HG02973 (cell line): Measurements from ENCODE around the gene KRTAP24-1.

Source experiments
- ATAC-seq: cut with Tn5 transposase; IDR thresholded peaks from one replicate; pipeline ENCODE4 v1.9.1; 2021; ENCODE audit warnings: moderate library complexity; ENCODE audit not compliant: unreplicated experiment

KRTAP24-1 gene

GRCh38 chr21:30234643-30235042 lies 48.1 kb downstream of the KRTAP24-1 start:
- no peak for ATAC-seq

- no peak for ATAC-seq
These were observed 48.7 kb downstream of the KRTAP24-1 start for GRCh38 chr21:30234050-30234449.

GRCh38 chr21:30233228-30234020 lies 49.3 kb downstream of the KRTAP24-1 start:
- no peak for ATAC-seq

GRCh38 chr21:30232011-30232410 lies 50.7 kb downstream of the KRTAP24-1 start:
- ATAC-seq, result no peak
